Measurements from ENCODE around the gene VPS51.

DNA sequence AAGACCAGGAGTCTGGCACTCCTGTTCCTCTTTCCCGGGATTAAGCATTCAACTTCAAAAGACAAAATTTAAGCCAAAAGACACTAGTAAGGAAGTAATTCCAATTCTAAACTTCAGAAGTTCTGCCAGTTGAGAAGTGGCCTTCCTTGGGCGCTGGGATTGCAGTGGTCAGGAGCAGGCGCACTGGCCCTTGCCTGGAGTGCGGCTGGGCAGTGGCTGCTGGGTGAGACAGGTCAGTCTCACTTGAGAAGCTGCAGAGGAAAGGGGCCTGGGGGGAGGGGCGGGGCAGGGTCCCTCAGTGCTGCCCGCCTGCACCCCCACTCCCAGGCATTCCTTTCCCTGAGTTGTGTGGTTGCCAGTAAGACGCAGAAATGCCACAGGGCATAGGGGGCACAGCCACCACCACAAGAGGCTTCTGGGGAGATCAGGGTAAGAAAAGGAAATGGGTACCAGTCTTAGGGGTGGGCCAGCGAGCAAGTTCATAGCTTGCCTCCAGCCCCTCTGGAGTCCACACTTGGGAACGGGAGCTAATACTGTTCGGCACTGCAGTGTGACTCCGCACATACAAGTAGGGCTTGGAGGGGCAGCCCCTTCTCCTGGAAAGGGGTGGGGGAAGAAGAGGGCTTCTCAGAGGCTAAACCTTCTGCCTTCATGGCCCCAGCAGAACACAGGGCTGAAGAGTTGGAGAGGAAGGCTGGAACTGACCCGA is 31.6 kb downstream of the VPS51 start:
- no peak for TF ChIP-seq TAF1 (IDR thresholded peaks at IDR 0.05; ENCODE audit: borderline replicate concordance, insufficient read depth, low read length)
- TF ChIP-seq POLR2AphosphoS5 (IDR thresholded peaks at IDR 0.05; ENCODE audit: low read depth, low read length) = no peak
- TF ChIP-seq, protein P1, sequence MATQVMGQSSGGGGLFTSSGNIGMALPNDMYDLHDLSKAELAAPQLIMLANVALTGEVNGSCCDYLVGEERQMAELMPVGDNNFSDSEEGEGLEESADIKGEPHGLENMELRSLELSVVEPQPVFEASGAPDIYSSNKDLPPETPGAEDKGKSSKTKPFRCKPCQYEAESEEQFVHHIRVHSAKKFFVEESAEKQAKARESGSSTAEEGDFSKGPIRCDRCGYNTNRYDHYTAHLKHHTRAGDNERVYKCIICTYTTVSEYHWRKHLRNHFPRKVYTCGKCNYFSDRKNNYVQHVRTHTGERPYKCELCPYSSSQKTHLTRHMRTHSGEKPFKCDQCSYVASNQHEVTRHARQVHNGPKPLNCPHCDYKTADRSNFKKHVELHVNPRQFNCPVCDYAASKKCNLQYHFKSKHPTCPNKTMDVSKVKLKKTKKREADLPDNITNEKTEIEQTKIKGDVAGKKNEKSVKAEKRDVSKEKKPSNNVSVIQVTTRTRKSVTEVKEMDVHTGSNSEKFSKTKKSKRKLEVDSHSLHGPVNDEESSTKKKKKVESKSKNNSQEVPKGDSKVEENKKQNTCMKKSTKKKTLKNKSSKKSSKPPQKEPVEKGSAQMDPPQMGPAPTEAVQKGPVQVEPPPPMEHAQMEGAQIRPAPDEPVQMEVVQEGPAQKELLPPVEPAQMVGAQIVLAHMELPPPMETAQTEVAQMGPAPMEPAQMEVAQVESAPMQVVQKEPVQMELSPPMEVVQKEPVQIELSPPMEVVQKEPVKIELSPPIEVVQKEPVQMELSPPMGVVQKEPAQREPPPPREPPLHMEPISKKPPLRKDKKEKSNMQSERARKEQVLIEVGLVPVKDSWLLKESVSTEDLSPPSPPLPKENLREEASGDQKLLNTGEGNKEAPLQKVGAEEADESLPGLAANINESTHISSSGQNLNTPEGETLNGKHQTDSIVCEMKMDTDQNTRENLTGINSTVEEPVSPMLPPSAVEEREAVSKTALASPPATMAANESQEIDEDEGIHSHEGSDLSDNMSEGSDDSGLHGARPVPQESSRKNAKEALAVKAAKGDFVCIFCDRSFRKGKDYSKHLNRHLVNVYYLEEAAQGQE (IDR thresholded peaks at IDR 0.05; ENCODE audit: insufficient read depth in 1 of 2, low read depth in 2 of 2, low read length in 2 of 2) = no peak
